Astrocyte (in vitro differentiated cells and primary cell): Measurements from ENCODE around the gene PLCD3.
"Not testable (repeated sequence)": the region's sequence is repeated elsewhere in the genome, so short reads cannot be mapped to it uniquely, and the experiment has no call there.

Experiments
- EZH2 ChIP-seq: IDR thresholded peaks from 2 replicates; pipeline ENCODE4 v1.6.1; 2012; ENCODE audit warnings: mild to moderate bottlenecking, low read length, inconsistent platforms; ENCODE audit not compliant: insufficient read depth
- TF ChIP-seq, protein P1 (sequence below): IDR thresholded peaks from 2 replicates; pipeline ENCODE4 v1.5.1; 2011; ENCODE audit warnings: low read depth, mild to moderate bottlenecking, inconsistent platforms, low read length, moderate library complexity; ENCODE audit not compliant: insufficient read depth

DNA sequence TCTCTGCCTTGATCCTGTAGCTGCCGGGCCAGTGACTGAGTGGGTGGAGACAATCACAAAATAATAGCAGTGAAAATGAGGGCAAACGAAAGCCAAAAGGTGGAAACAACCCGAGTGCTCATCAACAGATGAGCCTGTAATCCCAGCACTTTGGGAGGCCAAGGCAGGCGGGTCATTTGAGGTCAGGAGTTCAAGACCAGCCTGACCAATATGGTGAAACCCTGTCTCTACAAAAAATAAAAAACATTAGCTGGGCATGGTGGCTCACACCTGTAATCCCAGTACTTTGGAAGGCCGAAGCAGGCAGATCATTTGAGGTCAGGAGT lies 7.6 kb downstream of the PLCD3 start:
- TF ChIP-seq, protein P1, sequence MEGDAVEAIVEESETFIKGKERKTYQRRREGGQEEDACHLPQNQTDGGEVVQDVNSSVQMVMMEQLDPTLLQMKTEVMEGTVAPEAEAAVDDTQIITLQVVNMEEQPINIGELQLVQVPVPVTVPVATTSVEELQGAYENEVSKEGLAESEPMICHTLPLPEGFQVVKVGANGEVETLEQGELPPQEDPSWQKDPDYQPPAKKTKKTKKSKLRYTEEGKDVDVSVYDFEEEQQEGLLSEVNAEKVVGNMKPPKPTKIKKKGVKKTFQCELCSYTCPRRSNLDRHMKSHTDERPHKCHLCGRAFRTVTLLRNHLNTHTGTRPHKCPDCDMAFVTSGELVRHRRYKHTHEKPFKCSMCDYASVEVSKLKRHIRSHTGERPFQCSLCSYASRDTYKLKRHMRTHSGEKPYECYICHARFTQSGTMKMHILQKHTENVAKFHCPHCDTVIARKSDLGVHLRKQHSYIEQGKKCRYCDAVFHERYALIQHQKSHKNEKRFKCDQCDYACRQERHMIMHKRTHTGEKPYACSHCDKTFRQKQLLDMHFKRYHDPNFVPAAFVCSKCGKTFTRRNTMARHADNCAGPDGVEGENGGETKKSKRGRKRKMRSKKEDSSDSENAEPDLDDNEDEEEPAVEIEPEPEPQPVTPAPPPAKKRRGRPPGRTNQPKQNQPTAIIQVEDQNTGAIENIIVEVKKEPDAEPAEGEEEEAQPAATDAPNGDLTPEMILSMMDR, result not testable (repeated sequence)
- TF ChIP-seq EZH2, result not testable (repeated sequence)
